HG03457 (cell line): Measurements from ENCODE around the gene KIAA1328.
"Not testable (repeated sequence)": the region's sequence is repeated elsewhere in the genome, so short reads cannot be mapped to it uniquely, and the experiment has no call there.

Experiments used
- ATAC-seq: cut with Tn5 transposase; IDR thresholded peaks from one replicate; pipeline ENCODE4 v1.9.1; 2021; ENCODE audit warnings: moderate number of reproducible peaks; ENCODE audit not compliant: unreplicated experiment

KIAA1328 gene

DNA sequence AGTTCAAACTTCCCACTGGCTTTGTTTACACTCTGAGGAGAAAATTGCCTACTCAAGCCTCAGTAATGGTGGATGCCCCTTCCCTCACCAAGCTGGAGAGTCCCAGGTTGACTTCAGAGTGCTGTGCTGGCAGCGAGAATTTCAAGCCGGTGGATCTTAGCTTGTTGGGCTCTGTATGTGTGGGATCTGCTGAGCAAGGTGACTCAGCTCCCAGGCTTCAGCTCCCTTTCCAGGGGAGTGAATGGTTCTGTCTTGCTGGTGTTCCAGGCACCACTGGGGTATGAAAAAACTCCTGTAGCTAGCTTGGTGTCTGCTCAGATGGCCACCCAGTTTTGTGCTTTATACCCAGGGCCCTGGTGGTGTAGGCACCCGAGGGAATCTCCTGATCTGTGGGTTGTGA, 50.9 kb downstream of the KIAA1328 start:
- not testable (repeated sequence) for ATAC-seq

DNA sequence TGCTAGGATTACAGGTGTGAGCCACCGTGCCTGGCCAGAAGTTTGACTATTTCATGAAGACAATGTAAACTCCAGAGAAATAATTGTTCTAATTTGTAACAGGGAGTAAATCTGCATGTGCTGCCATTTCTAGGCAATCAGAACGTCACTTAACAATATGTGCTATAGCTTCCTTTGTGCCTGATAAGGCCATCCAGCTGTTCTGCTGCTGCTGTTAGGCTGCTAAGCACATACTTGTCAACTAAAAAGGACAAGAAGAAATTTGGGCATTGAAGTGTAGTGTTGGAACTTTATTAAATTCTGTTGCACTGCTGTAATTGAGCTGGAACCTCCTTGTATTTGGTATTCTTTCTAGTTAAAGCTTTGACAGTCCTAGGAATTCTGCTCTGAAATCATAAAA, 57.1 kb downstream of the KIAA1328 start:
- ATAC-seq: no peak

DNA sequence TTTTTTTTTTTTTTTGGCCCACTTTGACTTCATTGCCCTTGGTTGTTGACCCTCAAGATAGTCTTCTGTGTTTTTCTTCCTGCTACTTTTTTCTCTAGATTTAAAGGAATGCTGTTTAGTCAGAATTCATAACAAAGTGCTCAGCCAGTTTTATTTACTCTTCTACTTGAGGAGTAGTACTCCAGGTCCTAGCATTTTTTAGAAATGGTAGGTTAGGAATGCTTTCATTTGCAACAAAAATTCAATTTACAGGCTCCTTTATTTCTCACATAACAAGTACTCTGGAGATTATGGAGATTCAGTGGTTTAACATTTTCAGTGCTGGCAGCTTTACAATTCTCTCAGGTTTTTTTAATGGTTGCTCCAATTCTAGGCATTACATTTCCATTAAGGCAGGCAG, 58.2 kb downstream of the KIAA1328 start:
- ATAC-seq: no peak

DNA sequence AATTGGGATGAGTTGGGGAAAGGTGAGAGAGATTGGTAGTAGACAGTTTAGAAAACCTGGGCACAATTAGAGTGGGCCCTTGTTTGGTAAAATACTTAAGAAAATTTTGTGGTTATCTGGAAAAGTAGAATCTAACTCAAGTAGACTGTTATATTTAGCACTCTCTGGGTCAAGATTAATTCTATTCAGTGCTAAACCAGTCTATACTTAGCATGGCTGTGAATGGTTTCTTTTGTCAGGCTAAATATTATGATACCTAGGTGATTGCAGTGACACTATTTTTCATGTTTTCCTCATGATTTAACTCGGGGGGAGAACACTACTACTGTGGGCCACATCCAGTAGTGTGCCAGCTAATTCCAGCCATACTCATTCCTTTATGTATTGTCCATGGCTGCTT, 58.9 kb downstream of the KIAA1328 start:
- ATAC-seq: no peak

DNA sequence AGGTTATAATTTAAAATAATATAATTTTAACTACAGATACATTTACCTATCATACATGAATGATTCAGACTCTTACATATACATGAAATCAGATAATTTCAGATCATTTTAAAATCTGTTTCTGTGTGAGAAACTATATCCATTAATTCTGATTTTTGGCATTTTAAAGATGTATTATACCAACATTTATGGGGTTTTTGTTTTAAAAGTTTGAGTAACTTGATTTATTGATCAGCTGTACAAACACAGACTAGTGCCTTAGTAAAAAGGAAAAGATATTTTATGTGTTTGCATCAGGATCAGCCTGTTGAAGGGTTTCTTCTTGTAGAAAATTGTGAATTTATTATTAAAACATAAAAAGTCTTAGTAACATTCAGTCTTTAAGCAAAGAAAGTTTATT, 59.9 kb downstream of the KIAA1328 start:
- ATAC-seq: no peak

DNA sequence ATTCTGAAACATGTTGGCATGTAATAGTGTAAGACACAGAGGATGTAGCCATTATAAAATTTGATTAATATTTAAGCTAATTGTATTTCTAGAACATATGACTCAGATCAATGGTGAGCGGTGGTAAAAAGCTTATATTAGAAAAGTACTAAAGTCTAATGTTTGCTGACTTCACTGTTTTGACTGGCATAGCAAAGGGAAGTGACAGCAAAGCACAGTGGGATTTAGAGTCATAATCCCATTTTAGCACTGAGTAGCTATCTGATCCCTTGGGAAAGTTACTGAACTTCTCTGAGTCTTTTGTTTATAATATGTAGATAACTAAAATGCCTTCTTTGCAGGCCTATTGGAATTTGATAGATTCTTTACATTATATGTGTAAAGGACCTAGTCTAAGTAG, 60.4 kb downstream of the KIAA1328 start:
- ATAC-seq: no peak

DNA sequence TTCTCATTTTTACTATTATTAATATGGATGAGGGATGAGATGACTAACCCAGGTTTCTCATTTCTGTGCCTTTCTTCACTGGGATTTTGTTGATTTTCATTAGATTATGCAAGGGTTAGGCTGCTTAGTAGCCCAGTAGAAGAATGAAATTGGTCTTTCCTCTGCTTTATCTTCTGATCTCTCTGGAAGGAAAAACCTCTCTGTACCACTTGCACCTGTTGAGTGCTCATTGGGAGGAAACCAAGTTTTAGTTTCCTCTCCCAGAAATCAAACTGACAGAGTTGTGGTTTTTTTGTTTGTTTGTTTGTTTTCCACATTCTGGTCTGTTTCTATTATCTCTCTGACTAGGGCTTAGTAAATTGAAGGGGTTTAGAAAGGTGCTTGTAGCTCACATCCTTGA, 60.8 kb downstream of the KIAA1328 start:
- ATAC-seq: no peak

DNA sequence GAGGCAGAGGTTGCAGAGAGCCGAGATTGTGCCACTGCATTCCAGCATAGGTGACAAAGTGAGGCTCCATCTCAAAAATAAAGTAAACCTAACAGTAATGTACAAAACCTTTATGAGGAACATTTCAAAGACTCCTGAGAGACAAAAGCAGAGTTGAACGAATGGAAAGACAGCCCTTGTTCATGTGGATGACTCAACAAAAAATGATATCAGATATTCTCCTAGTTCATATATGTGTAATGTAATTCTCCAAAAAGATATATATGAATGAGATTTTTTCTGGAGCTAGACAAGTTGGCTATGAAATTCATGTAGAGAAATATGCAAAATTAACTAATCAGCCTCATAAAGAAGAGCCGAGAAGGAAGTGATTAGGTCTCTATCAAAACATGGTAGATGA, 61.7 kb downstream of the KIAA1328 start:
- no peak for ATAC-seq

DNA sequence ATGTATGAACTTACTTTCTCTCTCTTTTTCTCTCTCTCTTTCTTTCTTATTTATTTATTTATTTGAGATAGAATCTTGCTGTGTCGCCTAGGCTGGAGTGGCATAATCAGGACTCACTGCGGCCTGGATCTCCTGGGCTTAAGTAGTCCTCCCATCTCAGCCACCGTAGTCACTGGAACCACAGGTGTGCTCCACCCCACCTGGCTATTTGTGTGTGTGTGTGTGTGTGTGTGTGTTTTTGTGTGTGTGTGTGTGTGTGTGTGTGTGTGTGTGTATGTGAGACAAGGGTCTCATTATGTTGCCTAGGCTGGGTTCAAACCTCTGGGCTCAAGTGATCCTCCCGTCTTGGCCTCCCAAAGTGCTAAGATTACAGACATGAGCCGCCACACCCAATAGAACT, 64.3 kb downstream of the KIAA1328 start:
- ATAC-seq: no peak

DNA sequence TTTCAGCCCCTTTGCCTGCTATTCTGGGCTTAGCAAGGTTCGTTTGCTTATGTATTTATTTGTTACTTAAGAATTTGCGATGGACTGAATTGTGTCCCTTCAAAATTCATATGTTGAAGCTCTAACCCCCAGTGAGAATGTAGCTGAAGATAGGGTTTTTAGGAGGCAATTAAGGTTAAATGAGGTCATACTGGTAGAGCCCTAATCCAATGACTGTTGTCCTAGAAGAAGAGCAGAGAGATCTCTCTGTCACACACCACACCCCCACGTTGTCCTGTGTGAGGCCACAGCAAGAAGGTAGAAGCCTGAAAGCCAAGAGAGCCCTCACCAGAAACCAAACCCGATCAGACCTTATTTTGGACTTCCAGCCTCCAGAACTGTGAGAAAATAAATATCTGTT, 66.7 kb downstream of the KIAA1328 start:
- no peak for ATAC-seq

DNA sequence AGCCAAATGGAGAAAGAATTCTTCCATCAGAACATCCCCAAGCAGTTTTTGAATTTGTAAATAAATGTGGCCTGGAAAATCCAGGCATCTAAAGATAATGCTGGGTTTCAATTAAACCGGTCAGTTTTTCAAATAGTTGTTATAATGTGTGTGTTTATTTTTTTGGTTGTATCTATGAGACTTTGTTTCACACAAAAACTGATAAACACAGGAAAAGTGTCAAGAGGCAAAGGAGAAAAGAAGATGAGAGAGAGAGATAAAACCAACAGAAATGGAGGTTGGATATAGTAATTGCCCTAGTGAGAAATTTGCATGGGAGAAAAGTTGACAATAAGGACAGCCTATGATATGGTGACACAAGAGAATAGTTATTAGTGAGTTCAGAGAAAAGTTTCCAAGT, 68.3 kb downstream of the KIAA1328 start:
- ATAC-seq: no peak

DNA sequence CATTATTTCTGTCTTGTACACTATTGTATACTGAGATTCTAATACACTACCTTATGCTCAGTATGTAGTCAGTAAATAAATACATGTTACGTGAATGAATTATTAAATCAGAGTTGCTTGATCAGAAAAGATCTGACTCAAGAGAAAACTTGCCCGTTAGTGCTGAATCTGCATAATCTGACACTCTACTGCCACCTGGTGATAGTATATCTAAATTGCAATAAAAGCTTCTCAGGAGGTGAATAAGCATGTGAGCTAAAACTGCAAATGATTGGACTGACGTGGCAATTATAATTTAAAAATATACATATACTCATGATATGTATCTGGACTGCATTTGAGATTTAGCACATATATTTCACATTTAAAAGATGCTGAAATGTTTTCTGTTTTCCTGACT, 70.4 kb downstream of the KIAA1328 start:
- ATAC-seq: no peak

DNA sequence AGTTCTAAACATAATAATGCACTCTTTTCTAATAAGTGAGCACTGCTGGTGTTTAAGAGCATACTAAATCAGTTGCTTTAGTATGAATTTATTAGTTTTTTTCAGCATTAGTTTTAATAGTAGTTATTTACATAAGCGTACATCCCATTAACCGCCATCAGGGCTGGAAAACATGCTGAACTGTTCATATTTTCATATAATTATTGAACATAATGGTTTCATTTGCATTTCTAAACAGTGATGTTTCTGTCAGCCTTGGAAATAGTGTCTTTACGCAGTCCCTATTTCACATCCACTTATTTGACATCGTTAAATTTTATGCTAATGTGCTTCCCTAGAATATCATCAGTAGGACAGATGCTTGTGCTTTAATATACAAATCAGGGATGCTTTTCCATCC, 71.5 kb downstream of the KIAA1328 start:
- ATAC-seq: no peak

DNA sequence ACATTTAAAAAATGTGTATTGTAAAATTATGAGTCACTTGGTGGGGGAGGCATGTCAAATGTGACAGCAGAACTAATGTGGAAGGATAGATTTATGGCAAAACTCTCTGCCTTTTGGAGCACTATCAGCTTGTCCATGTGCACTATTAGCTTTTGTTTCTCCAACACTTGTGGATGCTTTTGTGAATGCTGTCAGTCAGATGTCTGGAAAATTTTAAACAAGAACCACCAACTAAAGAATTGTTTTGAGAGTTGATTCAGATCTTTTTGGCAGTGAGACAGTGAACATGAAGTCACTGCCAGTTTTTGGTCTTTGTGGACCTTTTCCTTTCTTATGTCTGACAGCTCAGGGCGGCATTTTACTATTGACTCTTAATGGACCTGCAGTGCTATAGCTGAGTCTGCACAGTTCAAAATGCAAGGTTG, 72.4 kb downstream of the KIAA1328 start:
- ATAC-seq: no peak

DNA sequence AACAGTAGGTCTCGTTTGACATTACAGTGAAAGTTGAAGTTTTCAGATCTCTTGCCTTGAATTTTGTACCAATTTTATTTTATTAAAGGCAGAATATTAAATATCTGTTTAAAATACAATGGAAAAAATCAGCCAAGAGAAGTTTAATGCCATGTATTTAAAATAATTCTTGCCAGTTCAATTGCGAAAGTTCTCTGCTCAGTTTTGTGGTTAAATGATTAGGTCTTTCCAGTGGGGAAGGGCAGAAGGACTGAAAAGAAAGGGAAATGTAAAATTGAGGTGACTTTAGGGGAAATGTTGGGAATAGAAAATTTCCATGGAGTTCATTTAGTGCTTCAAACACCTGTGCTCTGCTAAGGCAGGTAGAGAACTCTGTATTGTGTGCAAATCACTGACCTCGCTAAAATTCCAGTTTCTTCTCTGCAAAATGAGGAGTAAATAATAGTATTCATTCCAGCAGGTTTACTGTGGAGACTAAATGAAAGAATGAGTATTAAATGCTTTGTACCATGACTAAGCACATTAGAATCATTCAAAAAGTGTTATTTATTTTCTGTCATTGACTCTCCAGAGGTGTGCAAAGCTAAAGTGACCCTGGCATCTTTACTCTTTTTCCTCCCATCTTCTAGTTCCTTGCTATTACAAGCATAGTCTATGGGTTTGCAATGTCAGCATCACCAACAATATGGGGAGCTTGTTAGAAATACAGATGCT, 74.4 kb downstream of the KIAA1328 start:
- no peak for ATAC-seq

DNA sequence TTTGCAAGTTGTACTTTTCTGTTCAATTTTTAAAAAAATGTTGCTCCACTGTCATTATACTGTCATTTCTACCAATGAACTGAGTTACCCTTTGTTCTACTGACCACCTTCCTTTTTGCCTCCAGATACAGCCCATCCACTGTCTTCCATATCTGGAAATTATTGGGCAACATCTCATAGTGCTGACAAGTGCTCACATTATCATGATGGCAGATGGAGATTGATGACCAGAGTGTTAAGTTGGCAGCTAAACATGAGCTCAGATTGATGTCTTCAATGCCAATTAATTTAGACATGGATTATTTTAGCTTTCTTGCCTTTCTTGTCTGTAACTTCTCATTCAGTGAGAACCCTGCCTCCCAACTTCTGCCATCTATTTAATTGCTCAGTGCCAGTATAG, 76.6 kb downstream of the KIAA1328 start:
- ATAC-seq: no peak

DNA sequence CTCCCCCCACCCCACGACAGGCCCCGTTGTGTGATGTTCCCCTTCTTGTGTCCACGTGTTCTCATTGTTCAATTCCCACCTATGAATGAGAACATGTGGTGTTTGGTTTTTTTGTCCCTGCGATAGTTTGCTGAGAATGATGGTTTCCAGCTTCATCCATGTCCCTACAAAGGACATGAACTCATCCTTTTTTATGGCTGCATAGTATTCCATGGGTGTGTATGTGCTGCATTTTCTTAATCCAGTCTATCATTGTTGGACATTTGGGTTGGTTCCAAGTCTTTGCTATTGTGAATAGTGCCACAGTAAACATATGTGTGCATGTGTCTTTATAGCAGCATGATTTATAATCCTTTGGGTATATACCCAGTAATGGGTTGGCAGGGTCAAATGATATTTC, 80.4 kb downstream of the KIAA1328 start:
- not testable (repeated sequence) for ATAC-seq

DNA sequence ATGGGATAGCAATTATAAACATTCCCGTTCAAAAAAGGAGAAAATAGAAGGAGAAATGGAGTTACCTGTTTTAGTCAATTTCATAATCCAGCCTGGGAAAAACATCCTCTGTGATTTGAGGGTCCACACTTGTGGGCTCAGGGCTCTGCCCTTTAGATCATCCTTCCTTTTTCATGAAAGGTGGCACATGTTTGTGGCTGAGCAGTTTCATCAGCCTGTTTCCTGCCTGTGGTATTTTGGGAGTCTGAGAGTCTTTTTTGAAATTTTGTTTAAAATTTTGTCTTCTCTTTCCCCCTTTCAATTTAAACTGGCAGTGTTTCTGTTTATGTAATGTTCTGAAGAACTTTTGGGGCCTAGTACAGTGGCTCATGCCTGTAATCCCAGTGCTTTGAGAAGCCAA, 84.0 kb downstream of the KIAA1328 start:
- ATAC-seq: no peak

DNA sequence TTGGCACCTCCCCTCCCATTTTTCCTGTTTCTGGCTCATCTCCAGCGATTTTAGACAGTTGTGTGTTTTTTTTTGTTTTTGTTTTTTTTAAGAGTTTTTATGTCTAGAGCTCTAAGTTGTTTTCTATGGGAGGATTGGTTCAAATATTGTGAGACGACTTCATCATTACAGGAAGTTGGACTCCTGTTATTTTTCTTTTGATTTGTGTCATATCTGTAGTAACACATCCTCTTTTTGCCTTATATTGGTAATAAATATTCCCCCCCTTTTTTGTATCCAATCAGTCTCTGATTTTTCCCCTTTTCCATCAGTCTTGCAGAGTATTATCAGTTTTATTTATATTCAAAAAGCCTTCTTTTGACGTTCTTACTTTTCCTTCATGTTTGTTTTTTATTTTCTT, 89.0 kb downstream of the KIAA1328 start:
- ATAC-seq: no peak

DNA sequence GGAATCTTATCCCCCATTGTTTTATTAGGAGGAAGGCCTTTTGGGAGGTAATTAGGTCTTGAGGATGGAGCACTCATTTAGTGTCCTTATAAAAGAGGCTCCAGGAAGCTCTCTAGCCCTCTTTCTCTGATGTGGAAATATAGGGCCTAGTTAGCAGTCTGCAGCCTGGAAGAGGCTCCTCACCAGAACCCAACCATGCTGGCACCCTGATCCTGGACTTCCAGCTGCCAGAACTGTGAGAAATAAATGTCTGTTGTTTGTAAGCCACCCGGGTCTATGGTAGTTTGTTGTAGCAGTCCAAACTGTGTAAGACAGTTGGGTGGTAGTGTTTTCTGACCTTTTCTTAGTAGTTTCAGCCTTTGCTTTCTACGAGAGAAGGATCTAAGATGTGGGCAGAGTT, 100.7 kb downstream of the KIAA1328 start:
- no peak for ATAC-seq

DNA sequence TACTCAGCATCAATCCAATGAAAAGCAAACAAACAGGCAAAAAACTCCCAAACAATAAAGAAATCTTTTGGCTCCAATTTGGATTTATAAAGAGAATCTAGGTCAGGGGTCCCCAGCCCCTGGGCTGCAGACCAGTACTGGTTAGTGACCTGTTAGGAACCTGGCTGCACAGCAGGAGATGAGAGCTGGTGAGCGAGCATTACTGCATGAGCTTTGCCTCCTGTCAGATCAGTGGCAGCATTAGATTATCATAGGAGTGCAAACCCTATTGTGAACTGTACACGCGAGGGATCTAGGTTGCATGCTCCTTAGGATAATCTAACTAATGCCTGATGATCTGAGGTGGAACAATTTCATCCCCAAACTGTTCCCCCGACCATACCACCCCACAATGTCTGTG, 102.2 kb downstream of the KIAA1328 start:
- ATAC-seq: no peak

DNA sequence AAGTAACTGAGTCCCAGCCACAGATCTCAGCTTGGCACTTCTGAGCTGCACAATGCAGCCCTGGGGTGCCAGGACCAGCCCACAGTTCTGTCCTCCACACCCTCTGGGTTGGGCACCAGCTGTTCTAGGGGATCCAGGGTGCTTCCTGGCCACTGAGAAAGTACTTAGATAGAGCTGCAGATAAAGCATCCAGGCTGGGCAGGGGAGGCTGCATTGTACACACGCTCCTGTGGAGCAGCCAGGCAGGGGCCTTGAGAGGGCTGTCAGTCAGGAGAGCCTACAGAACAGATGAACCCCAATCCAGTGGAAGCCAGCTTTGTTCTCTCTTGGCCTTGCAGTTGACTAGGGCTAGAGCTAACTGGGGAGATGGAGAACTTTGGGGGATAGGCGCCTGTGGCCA, 104.6 kb downstream of the KIAA1328 start:
- ATAC-seq: no peak

DNA sequence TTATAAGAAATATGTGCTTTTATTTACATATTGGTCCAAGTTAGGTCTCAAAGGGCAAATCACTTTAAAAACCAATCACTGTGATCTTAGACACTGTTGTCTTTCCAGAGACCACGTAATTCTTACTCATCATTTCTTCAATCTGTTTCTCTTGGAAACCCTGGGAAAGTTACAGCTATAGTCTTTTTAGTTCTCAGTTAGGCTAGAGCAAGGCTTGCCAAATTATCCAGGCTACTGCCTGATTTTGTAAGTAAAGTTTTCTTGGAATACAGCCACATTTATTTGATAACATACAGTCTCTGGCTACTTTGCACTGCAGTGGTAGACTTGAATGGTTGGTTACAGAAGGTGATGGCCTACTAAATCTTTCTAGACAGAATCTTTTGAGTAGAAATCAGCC, 106.0 kb downstream of the KIAA1328 start:
- no peak for ATAC-seq
